ENCODE measurements around the gene LIMK2.

LIMK2 gene

DNA sequence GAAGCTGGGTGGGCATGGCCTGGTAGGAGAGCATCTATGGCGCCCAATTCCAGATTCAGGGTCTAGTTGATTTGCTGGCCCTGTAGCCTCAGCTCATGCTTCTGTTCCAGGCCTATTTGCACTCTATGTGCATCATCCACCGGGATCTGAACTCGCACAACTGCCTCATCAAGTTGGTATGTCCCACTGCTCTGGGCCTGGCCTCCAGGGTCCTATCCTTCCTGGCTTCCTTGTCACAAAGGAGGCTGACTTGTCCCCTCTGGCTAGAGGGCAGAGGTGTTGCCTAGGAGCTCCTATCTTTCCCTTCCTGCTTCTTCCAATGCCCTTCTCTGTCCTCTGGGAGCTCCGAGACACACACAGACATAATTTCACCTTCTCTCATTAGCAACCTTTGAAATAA lies 58.9 kb downstream of the LIMK2 start:
- DNase-seq (ENCODE audit: low spot score) (peak; percentile 21), FAIRE-seq (no peak)

- FAIRE-seq (peak; percentile 46), DNase-seq (ENCODE audit: low spot score) (peak; percentile 86)
These were observed 59.4 kb downstream of the LIMK2 start for GRCh38 chr22:31271485-31271884.

GRCh38 chr22:31272522-31273446 lies 60.7 kb downstream of the LIMK2 start:
- DNase-seq (ENCODE audit: low spot score) (peak; percentile 51), FAIRE-seq (peak; percentile 53)

- DNase-seq (ENCODE audit: low spot score) (no peak), FAIRE-seq (no peak)
These were observed 61.9 kb downstream of the LIMK2 start for GRCh38 chr22:31274017-31274416.

DNA sequence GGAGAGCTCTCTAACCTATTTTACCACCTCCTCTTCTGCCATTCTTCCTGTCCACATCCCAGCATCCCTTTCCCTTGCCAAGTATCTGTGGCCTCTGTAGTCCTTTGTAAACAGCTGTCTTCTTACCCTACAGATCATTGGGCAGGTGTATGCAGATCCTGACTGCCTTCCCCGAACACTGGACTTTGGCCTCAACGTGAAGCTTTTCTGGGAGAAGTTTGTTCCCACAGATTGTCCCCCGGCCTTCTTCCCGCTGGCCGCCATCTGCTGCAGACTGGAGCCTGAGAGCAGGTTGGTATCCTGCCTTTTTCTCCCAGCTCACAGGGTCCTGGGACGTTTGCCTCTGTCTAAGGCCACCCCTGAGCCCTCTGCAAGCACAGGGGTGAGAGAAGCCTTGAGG lies 62.9 kb downstream of the LIMK2 start:
- DNase-seq (ENCODE audit: low spot score) (no peak), FAIRE-seq (no peak)

DNA sequence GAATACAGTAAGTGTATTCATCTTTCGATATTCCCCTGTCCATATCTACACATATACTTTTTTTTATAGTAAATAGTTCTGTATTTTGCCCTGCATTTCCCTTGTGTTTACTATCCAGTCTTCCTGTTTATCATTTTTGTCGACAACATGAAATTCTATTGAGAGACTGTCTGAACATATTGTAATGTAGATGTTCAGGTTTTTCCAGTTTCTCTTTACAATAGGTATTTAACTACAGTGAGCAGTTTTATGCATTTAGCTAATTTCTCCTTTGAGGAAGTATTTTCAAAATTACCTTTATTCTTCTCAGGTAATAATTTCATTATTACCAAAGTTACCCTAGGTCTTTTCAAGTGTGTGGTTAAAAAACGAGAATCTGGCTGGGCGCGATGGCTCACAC lies 63.5 kb downstream of the LIMK2 start:
- FAIRE-seq (no peak), DNase-seq (ENCODE audit: low spot score) (no peak)

DNA sequence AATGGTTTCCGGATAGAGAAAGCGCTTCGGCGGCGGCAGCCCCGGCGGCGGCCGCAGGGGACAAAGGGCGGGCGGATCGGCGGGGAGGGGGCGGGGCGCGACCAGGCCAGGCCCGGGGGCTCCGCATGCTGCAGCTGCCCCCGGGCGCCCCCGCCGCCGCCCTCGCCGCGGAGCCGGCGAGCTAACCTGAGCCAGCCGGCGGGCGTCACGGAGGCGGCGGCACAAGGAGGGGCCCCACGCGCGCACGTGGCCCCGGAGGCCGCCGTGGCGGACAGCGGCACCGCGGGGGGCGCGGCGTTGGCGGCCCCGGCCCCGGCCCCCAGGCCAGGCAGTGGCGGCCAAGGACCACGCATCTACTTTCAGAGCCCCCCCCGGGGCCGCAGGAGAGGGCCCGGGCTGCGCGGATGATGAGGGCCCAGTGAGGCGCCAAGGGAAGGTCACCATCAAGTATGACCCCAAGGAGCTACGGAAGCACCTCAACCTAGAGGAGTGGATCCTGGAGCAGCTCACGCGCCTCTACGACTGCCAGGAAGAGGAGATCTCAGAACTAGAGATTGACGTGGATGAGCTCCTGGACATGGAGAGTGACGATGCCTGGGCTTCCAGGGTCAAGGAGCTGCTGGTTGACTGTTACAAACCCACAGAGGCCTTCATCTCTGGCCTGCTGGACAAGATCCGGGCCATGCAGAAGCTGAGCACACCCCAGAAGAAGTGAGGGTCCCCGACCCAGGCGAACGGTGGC lies 64.5 kb downstream of the LIMK2 start:
- DNase-seq (ENCODE audit: low spot score), result no peak
- no peak for FAIRE-seq

GRCh38 chr22:31277741-31278140 lies 65.6 kb downstream of the LIMK2 start:
- DNase-seq (ENCODE audit: low spot score) (no peak), FAIRE-seq (no peak)

DNA sequence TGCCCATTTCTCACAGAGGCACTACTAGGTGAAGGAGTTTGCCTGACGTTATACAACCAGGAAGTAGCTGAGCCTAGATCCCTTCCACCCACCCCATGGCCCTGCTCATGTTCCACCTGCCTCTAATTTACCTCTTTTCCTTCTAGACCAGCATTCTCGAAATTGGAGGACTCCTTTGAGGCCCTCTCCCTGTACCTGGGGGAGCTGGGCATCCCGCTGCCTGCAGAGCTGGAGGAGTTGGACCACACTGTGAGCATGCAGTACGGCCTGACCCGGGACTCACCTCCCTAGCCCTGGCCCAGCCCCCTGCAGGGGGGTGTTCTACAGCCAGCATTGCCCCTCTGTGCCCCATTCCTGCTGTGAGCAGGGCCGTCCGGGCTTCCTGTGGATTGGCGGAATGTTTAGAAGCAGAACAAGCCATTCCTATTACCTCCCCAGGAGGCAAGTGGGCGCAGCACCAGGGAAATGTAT lies 66.1 kb downstream of the LIMK2 start:
- FAIRE-seq (no peak), DNase-seq (ENCODE audit: low spot score) (no peak)

GRCh38 chr22:31278626-31279326 lies 66.7 kb downstream of the LIMK2 start:
- no peak for FAIRE-seq

GRCh38 chr22:31279327-31279669 lies 67.2 kb downstream of the LIMK2 start:
- no peak for DNase-seq (ENCODE audit: low spot score)
- FAIRE-seq, result no peak

More at GRCh38 chr22:31278626-31279326, 66.7 kb downstream of the LIMK2 start:
- no peak for DNase-seq (ENCODE audit: low spot score)

- no peak for FAIRE-seq
These were observed 67.9 kb downstream of the LIMK2 start for GRCh38 chr22:31279821-31280505.

DNA sequence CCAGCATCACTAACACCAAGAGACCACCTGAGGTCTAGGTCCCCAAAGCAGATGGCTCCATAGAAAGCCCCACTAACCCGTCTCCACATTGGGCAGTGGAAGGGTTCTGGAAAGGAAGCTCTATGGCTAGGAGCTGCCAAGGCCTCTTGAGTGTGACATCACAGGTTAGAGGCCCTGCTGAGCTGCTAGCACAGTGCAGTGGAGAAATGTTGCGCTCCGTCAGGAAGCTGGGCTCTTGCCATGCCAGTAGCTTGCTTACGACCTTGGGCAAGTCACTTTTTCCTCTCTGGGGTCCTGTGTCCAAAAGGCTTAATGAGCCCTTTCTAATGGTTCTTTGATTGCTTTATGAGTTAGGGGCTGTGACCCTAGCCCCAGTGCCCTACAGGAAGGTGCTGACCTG lies 69.6 kb downstream of the LIMK2 start:
- DNase-seq (ENCODE audit: low spot score) (no peak), FAIRE-seq (no peak)

More at GRCh38 chr22:31279821-31280505, 67.9 kb downstream of the LIMK2 start:
- no peak for DNase-seq (ENCODE audit: low spot score)

DNA sequence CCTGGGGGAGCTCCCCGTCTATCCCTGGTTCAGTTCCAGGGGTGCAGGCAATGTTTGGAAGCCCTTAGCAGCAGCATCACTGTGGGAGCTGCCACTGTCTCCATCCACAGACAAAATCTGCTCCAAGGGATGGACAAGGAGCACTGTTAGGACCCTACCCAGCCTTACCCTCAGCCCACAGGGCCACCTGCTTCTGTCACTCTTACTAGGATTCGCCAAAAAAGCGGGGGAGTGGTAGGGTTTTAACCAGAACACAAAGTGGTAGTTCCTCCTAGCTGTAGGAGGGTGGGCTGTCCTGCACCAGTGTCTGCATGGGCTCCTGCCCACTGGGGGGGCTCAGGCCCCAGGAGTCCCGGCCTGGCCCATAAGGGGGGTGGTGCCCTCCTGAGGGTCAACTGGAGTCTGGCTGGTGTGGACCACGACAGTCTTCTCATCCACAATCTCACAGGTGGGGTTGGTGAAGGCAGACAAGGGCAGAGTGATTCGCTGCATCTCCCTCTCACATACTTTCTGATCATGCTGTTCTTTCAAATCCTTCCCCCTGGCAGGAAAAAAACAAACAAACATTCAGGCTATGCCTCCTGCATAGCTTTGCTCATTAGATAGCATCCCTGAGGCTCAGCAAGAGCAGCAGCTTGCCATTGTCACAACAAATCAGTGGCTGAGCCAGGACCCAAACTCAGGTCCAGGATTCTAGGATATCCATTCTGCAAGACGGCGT lies 70.8 kb downstream of the LIMK2 start:
- FAIRE-seq (no peak), DNase-seq (ENCODE audit: low spot score) (no peak)

- FAIRE-seq (no peak), DNase-seq (ENCODE audit: low spot score) (no peak)
These were observed 72.4 kb downstream of the LIMK2 start for GRCh38 chr22:31284281-31285155.

- FAIRE-seq (no peak), DNase-seq (ENCODE audit: low spot score) (no peak)
These were observed 74.5 kb downstream of the LIMK2 start for GRCh38 chr22:31286360-31287255.

DNA sequence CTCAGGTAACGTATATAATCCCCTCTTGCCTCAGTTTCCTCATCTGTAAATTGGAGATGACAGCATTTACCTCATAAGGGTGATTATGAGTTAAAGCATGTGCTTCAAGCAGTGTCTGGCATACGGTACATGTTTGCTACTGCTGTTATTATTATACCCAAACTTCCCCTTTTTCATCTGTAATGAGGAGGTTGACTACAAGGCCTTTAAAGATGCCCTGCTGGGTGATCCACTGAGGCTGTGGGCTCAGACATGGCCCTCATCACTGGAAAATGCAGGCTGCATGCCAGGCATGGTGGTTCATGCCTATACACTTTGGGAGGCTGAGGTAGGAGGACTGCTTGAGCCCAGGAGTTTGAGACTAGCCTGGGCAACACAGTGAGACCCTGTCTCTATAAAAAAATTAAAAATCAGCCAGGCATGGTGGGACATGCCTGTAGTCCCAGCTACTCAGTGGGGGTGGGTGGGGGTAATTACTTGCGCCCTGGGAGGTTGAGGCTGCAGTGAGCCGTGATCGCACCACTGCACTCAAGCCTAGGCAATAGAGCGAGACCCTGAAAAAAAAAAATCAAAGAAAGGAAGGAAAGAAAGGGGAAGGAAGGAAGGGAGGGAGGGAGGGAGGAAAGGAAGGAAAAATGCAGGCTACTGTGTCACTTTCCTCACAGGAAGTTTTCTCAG lies 75.9 kb downstream of the LIMK2 start:
- FAIRE-seq, result no peak

More for the DNA sequence above, 75.9 kb downstream of the LIMK2 start:
- no peak for DNase-seq (ENCODE audit: low spot score)
